GM18858 (cell line): ENCODE data around the gene MTA3.
"Not testable (repeated sequence)": the region's sequence is repeated elsewhere in the genome, so short reads cannot be mapped to it uniquely, and the experiment has no call there.

ENCODE experiments used
- ATAC-seq: cut with Tn5 transposase; IDR thresholded peaks from one replicate; pipeline ENCODE4 v1.9.1; 2021; ENCODE audit not compliant: unreplicated experiment

MTA3 gene

DNA sequence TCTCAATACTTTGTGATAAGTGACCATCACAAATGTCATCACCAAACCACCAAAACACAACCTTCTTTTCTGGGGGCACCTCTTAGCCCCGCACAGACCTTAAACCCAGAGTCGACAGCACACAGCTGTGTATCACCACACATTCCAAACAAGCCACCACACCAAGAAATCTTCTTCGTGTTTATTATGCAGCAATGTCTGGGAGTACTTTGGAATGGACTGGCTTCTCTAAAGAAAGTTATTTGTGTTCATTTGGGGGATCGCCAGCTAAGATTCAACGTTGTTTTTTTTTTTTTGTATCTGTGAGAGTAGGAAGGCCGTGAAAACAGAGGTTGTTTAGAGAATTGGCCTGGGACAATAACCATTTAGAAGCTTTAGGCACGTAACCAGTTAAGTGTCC, 1.1 kb upstream of the MTA3 start:
- ATAC-seq, result no peak

DNA sequence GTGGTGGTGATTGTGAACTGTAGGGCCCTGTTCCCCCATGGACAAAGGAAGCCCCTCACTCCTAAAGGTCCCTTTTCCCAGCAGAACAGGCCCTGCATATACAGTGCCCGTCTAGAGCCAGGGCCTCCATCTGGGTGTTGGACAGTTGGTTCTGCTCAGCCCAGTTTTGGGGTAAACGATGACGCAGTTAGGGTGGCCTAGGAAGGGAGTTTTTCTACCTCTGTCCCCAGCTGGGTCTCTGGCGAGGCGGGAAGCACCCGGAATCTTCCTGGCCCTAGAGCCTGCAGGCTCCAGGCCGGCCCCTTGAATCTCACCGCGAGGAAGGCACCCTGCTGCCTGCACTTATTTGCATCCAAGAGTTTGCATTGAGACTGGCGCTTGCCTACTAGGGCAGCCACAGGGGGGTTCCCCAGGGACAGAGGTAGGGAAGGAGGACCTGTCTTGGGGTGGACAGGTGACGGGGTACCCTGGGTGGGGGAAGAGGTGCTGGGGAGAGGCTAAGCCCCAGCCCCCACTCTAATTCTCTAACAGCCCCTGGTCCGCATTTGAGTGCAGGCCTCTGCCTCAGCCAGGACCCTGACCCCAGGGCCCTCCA, 529 bp upstream of the MTA3 start:
- ATAC-seq, result peak; percentile 68

DNA sequence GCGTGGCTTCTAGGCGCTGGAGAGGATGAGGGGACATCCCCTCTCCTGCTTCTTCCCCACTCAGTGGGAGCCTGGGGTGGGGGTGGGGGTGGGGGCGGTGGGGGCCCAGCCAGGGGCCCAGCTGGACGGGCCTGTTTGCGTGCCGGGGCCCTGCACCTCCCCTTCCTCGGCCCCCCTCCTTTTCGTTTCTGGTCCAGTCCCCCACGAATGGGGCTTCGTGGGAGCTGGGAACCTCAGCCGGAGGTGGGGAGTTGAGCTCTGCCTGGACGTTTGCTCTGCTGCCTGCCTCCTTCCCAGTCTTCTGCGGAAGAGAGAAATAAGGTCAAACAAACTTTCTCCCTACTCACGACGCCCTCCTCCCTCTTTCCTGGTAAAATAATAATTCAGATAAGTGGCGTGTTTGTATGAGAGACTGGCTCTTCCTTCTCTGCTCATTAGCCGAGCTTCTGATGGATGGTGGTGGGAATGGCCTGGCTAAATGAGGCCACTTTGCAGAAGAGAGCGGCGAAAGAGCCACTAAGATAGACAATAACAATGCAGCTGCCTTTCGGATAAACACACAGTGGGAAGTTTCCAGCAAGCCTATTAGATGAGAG, 782 bp downstream of the MTA3 start:
- ATAC-seq, result no peak

DNA sequence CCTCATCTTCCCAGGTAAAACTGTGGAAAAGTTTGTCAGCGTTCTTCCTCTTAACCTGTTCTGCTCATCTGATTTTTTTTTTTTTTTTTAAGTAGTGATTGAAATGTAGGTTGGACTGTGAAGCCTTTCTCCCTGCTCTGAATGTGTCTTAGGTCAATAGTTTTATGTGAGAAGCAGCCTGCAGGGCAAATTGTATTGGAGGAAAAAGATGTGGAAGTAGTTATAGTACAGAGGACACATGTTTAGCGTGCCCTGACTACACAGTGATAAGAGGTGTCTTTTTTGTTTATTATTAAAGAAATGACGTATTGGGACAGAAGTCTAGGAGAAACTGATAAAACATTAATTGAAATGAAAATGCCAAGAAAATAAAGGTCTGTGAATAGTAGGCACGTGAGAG, 1.5 kb downstream of the MTA3 start:
- ATAC-seq, result no peak

DNA sequence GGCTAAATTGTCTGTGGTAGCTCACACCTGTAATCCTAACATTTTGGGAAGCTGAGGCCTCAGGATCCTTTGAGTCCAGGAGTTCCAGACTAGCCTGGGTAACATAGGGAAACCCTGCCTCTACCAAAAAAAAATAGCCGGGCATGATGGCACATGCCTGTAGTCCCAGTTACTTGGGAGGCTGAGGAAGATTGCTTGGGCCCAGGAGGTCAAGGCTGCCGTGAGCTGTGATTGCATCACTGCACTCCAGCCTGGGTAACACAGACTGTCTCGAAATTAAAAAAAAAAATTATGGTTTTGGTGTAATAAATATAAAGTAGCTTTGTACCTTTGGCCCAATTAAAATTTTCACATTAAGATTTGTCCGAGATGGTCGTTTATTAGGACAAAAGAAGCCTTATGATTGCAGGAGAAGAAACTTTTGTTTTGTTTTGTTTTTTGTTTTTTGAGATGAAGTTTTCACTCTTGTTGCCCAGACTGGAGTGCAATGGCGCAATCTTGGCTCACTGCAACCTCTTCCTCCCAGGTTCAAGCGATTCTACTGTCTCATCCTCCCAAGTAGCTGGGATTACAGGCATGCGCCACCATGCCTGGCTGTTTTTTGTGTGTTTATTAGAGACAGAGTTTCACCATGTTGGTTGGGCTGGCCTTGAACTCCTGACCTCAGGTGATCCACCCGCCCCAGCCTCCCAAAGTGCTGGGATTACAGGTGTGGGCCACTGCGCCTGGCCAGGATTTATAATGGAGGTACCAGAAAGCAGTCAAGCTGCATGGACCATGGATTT, 4.1 kb downstream of the MTA3 start:
- ATAC-seq, result no peak

DNA sequence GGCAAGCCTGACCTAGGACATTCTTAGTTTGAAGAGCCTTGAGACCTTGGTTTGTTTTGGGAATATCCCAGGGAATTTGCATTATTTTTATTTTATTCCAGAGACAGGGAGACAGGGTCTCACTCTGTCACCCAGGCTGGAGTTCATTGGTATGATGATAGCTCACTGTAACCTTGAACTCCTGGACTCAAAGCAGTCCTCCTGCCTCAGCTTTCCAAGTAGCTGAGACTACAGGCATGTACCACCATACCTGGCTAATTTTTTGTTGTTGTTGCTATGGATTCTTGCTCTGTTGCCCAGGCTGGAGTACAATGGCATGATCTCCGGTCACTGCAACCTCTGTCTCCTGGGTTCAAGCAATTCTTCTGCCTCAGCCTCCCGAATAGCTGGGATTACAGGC, 4.8 kb downstream of the MTA3 start:
- no peak for ATAC-seq

DNA sequence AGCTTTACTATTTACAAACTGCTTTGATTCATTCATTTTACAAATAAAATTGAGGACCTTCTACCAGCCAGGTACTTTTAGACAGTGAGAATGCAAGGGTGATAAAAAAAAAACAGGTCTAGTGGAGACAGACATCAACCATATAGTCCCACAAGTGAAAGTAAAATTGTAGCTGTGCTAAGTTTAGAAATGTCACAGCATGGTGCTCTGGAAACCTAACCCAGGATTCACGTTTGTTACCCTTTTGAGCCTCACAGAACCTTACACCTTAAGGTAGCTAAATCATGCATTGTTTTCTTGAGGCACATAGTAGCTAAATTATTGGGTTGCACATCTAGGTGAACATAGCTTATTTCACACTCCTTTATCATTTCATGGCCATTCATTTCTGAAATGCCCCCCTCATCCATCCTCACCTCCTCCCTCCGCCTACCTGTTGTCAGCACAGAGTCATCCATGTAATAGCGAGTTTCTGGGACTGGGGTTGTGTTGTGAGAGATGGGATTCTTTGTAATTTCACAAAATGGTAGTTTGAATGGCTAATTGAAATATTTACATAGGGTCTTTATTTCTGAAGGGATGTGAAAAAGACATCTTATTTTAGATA, 7.1 kb downstream of the MTA3 start:
- ATAC-seq, result no peak

DNA sequence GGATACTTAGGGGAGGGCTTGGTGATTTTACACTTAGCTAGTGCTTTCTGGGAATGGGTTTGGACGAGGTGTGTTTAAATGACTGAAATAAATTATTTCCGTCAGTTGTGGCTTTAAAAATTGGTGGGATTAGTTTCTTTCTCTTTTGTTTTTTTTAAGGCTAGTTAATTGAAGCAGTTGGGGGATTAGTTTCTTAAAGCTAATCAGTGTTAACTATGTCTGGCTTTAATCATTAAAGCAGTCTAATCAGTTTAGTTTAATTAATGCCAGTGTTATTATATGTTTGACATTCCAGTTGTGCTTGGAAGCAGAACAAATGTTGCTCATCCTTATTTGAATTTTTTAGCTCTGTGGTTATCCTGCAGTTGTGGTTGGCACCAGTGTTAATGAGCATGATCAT, 10.2 kb downstream of the MTA3 start:
- ATAC-seq, result no peak

DNA sequence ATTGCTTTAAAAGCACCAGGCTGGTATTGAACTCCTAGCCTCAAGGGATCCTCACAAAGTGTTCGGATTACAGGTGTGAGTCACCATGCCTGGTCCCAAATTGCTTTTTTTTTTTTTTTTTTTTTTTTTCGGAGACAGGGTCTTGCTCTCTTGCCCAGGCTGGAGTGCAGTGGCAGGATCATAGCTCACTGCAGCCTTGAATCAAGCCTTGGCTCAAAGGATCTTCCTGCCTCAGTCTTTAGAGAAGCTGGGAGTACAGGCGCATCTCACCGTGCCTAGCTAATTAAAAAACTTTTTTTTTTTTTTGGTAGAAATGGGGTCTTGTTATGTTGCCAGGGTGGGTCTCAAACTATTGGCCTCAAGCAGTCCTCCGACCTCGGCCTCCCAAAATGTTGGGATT, 12.8 kb downstream of the MTA3 start:
- no peak for ATAC-seq

DNA sequence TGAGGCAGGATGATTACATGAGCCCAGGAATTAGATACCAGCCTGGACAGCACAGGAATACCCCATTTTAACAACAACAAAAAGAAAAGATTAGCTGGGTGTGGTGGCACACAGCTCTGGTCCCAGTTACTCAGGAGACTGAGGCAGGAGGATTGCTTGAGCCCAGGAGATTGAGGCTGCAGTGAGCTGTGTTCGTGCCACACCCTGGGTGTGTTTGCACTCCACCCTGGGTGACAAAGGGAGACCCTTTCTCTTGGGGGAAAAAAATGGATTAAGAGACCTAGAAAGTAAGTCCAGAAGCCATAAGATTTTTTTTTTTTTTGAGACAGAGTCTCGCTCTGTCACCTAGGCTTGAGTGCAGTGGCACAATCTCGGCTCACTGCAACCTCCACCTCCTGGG, 16.2 kb downstream of the MTA3 start:
- ATAC-seq, result not testable (repeated sequence)

DNA sequence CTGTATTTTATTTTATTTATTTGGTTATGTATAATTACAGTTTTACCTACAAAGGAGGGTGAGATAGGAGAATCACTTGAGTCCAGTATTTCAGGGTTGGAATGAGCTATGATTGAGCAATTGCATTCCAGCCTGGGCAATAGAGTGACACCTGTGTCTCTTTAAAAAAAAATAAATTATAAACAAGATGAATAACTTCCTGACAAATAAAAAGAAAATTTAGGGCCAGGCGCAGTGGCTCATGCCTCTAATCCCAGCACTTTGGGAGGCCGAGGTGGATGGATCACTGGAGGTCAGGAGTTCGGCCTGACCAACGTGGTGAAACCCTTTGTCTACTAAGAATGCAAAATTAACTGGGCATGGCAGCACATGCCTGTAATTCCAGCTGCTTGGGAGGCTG, 17.3 kb downstream of the MTA3 start:
- ATAC-seq, result no peak

DNA sequence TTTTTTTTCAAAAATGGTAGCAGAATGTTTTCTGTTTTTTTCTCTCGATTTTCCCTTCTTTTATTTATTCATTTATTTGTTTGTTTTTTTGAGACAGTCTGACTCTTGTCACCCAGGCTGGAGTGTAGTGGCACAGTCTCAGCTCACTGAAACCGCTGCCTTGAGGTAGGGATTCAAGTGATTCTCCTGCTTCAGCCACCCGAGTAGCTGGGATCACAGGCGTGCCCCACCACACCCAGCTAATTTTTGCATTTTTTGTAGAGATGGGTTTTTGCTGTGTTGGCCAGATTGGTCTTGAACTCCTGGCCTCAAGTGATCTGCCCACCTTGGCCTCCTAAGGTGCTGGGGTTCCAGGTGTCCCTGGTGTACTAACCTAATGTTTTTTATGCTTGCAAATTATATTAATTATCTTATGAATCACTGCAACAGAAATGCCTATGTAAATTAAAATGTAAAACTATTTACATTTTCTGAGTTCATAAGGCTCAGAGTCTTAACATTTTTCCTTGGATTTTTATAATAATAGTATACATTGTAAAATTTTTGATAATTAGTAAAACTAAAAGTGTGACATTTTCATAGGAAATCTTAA, 19.2 kb downstream of the MTA3 start:
- no peak for ATAC-seq

DNA sequence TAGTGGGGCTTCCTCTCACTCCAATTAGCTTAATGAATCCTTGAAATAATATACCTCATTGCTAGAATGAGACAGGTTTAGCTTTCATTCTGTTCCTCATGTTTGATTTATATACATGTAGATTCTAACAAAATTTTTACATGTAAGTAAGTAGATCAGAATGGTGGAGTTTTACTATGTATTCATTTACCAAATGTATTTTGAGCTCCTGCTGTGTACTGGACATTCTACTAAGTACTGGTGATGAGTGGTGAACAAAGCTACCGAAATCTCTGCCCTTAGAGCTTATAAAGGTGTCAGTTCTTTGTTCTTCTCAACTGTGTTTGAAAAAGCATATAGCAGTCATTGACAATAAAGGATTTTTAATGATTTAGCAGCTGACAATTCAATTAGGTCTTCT, 19.7 kb downstream of the MTA3 start:
- no peak for ATAC-seq

DNA sequence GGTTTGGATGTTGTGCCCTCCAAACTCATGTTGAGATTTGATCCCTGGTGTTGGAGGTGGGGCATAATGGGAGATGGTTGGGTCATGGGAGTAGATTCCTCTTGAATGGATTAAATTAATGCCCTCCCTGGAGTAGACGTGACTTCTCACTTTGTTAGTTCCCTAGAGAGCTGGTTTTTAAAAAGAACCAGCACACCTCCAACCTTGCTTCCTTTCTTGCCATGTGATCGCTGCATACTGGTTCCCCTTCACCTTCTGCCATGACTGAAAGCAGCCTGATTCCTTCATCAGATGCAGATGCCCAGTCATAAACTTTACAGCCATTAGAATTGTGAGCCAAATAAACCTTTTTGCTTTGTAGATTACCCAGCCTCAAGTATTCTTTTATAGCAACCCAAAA, 21.7 kb downstream of the MTA3 start:
- ATAC-seq, result no peak

DNA sequence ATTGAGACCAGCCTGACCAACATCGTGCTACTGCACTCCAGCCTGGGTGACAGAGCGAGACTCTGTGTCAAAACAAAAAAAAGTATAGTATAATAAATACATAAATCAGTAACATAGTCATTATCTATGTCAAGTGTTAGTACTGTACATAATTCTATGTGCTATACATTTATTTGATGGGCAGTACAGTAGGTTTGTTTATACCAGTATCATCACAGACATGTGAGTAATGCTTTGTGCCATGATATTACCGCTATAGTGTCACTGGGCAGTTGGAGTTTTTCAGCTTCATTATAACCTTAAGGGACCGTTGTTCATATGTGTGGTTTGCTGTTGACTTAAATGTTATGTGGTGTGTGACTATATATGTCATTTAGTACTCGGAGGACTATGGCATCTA, 24.9 kb downstream of the MTA3 start:
- no peak for ATAC-seq

DNA sequence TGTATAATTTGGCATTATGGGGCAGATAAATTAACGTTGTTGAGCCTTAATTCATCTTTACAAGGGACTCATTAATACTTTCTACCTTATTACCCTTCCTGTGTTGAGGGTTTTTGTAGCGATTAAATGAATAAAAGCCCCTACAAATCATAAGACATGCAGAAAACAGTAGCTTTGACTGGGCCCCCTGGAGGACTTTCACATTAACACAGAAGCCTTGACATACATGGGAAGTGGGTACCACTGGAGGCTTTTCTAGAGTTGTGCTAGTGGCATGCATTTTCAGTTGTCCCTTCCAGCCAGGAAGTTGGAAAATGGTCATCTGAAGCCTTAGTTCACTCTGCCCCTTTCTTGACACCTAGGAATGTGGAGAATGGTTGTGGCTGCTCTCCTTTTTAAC, 30.2 kb downstream of the MTA3 start:
- no peak for ATAC-seq

DNA sequence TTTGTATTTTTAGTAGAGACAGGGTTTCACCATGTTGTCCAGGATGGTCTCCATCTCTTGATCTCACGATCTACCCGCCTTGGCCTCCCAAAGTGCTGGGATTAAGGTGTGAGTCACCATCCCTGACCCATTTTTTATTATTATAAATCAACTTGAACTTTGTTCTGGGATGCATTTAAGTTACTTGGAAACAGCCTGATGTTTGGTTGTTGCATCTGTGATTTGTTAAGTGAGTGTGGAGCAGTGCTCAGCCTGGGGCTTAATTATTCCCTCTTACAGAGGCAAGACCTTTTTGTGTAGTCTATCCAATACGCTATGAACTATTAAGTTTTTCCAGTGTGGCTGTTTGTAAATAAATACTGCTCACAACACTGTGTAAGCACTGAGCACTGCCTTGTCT, 32.6 kb downstream of the MTA3 start:
- no peak for ATAC-seq

DNA sequence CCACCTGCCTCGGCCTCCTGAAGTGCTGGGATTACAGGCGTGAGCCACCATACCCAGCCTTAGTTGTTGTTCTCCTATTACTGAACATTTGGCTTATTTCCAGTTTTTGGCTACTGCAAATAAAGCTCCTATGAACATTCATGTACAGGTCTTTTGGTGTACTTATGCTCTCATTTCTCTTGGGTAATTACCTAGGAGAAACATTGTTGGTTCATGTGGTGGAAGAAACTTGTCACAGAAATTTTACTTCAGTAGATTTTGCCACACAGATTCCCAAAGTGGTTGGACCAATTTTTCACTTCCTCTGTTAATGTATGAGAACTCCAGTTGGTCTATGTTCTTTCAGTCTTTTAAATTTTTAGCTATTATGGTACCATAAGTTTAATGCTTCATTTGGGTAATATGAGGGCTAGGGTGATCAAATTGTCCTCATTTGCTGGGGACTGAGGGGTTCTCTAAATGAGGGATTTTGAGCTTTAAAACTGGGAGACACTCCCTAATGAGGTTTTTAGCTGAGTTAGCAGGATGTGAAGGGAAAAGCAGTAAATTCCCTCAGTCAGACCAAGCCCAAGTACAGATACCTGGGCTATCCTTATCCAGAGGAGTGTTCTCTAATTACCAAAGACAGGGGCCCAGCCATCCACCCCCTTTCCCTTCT, 33.9 kb downstream of the MTA3 start:
- no peak for ATAC-seq

DNA sequence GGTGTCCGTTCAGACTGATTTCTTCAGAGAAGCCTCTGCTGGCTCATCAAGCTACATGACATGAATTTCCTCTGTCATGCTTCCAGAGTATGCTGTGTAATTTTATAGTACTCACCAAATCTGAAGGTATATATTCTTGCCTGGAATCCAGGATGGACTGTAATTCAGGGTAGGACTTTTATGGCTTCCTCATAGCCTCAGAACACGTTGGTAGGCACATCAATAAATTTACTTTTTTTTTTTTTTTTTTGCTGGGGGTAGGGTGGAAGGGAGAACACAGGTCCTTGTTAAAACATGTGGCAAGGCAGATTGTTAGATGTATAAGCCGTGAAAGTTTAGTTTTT, 34.4 kb downstream of the MTA3 start:
- ATAC-seq, result no peak

DNA sequence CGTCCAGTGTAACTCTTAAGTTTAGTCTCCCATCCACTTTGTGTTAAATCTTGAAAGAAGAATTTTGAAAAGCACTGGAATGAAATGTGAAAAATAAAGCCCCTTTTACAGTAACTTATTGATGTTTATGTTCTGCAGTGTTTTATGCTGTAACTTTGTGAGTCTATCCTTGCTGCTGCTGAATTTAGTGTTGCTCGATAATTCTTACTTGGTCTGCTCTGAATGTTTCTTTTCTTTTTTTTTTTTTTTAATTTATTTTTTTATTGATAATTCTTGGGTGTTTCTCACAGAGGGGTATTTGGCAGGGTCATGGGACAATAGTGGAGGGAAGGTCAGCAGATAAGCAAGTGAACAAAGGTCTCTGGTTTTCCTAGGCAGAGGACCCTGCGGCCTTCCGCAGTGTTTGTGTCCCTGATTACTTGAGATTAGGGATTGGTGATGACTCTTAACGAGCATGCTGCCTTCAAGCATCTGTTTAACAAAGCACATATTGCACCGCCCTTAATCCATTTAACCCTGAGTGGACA, 36.0 kb downstream of the MTA3 start:
- not testable (repeated sequence) for ATAC-seq

DNA sequence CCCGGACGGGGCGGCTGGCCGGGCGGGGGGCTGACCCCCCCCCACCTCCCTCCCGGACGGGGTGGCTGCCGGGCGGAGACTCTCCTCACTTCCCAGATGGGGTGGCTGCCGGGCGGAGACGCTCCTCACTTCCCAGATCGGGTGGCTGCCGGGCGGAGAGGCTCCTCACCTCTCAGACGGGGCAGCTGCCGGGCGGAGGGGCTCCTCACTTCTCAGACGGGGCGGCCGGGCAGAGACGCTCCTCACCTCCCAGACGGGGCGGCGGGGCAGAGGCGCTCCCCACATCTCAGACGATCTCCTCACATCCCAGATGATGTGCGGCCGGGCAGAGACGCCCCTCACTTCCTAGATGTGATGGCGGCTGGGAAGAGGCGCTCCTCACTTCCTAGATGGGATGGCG, 37.7 kb downstream of the MTA3 start:
- not testable (repeated sequence) for ATAC-seq
